GM12878 (cell line): ENCODE measurements around the gene ANGPTL2. TPM values are rescaled to one million over a fixed set of nuclear protein-coding genes. Genes with fewer than 3 reads are reported as not detected.

Experiments used
- BMI1 ChIP-seq: fragments of 450-650 bp; IDR thresholded peaks from 2 replicates; pipeline ENCODE4 v1.6.1; 2016; ENCODE audit warnings: mild to moderate bottlenecking, moderate library complexity, borderline replicate concordance
- CBFB ChIP-seq: IDR thresholded peaks from 2 replicates; pipeline ENCODE4 v1.6.1; 2016; ENCODE audit warnings: antibody characterized with exemption, low read depth
- EED ChIP-seq: sonication (generic); IDR thresholded peaks from 2 replicates; pipeline ENCODE4 v1.6.1; 2016; ENCODE audit warnings: antibody characterized with exemption, low read depth
- FOS ChIP-seq: IDR thresholded peaks from 3 replicates; pipeline ENCODE4 v1.6.1; 2011; ENCODE audit warnings: borderline replicate concordance; ENCODE audit not compliant: insufficient read length; ENCODE audit errors: extremely low read depth
- MTA2 ChIP-seq: fragments of 450-650 bp; IDR thresholded peaks from 2 replicates; pipeline ENCODE4 v1.6.1; 2016; ENCODE audit warnings: low read depth, mild to moderate bottlenecking, moderate library complexity
- MYC ChIP-seq: IDR thresholded peaks from 2 replicates; pipeline ENCODE4 v1.6.1; 2011; ENCODE audit warnings: mild to moderate bottlenecking, low read length, moderate library complexity, inconsistent platforms; ENCODE audit not compliant: insufficient read depth, insufficient replicate concordance, insufficient read length, severe bottlenecking
- USF2 ChIP-seq: IDR thresholded peaks from 2 replicates; pipeline ENCODE4 v1.6.1; 2011; ENCODE audit warnings: low read depth, low read length, improper control_type of control experiment, borderline replicate concordance
- polyA plus RNA-seq, 11 experiments: library from polyadenylated mRNA; depleted of rRNA in 4 of 11; unstranded in 6 of 11; stranded (reverse) in 5 of 11; fragments of >200 nt; fragmentation: Nextera tagmentation in 4 of 11; fragmentation: Illumina TruSeq in 1 of 11; extraction: Ambion mirVana in 4 of 11; extraction: Trizol in 1 of 11; gene quantifications; 1 replicate in 1 of 11; 2 replicates in 10 of 11; pipeline versions ENCODE4 v1.2.1 to v1.2.3, GENCODE V29; 2011 to 2016; ENCODE audit warnings: inconsistent platforms in 2 of 11, missing spikeins in 2 of 11, low read depth in 1 of 11
- total RNA-seq, 4 experiments: library from RNA; depleted of rRNA in 3 of 4; stranded (reverse); fragments of >200 nt in 3 of 4; fragmentation: Illumina TruSeq in 1 of 4; extraction: Trizol in 1 of 4; gene quantifications; 2 replicates each; pipeline versions ENCODE4 v1.2.1 to v1.2.3, GENCODE V29; 2013 to 2021
- TF ChIP-seq, protein P1 (sequence below): fragments of 450-650 bp; IDR thresholded peaks from 2 replicates; pipeline ENCODE4 v1.6.1; 2016; ENCODE audit warnings: mild to moderate bottlenecking
- TF ChIP-seq, protein P2 (sequence below): IDR thresholded peaks from 2 replicates; pipeline ENCODE4 v1.6.1; 2012; ENCODE audit warnings: improper control_type of control experiment, low read depth, low read length; ENCODE audit not compliant: insufficient replicate concordance

Gene ANGPTL2
- total and polyA plus RNA-seq, 10 of the 15 experiments (the other 5 are each of a cell fraction or from before 2014, with no cell fraction given), result 0.13 to 2.6 (median 0.82) TPM; not detected in 1

DNA sequence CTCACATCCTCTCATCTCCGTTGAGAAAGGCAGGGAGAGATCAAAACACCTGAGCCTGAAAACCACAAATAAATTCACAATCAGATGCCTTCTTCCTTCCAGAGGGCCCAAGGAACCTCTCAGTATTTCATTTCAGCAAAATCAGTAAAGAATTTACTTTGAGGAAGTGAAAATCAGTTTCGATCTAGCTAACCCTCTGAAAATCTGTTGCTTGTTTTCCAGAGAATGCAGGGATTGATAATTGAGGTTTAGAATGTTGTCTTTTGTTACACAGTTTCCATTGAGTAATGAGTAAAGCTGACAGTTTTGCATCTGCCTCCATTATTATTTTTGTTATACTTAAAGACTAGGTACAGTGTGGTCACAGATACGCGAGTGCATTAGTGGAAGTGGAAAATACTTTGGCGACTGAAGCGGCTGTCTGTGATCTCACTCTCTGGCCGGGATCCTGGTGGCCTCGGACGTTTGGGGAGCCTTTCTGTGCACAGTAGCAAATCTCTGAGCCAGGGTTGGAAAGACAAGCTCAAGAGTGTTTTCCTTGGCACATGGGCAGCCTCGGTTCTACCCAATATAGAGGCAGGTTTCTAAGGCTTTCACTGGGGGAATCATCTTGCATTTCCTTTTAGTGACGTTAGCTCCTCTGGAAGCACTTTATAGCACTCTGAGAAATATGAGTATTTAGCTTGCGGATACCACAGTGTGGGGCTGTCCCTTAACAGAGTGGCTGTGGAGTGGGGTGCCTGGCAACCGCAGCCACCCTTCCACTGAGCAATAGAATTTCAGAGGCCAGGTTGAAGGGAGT lies 32.2 kb upstream of the ANGPTL2 start (continued):
- no peak for TF ChIP-seq FOS
- peak; percentile 89; the same call in 1 of the 2 replicates for TF ChIP-seq MTA2
- no peak for TF ChIP-seq MYC
- peak; percentile 73; the same call in 1 of the 2 replicates for TF ChIP-seq BMI1
- peak; percentile 84 for TF ChIP-seq EED
- TF ChIP-seq, protein P1, sequence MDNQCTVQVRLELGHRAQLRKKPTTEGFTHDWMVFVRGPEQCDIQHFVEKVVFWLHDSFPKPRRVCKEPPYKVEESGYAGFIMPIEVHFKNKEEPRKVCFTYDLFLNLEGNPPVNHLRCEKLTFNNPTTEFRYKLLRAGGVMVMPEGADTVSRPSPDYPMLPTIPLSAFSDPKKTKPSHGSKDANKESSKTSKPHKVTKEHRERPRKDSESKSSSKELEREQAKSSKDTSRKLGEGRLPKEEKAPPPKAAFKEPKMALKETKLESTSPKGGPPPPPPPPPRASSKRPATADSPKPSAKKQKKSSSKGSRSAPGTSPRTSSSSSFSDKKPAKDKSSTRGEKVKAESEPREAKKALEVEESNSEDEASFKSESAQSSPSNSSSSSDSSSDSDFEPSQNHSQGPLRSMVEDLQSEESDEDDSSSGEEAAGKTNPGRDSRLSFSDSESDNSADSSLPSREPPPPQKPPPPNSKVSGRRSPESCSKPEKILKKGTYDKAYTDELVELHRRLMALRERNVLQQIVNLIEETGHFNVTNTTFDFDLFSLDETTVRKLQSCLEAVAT, result 0 out of 2 replicates have a peak, but pooled peaks have one; percentile 55
- no peak for TF ChIP-seq USF2
- peak; percentile 20; the same call in 1 of the 2 replicates for TF ChIP-seq CBFB
- TF ChIP-seq, protein P2, sequence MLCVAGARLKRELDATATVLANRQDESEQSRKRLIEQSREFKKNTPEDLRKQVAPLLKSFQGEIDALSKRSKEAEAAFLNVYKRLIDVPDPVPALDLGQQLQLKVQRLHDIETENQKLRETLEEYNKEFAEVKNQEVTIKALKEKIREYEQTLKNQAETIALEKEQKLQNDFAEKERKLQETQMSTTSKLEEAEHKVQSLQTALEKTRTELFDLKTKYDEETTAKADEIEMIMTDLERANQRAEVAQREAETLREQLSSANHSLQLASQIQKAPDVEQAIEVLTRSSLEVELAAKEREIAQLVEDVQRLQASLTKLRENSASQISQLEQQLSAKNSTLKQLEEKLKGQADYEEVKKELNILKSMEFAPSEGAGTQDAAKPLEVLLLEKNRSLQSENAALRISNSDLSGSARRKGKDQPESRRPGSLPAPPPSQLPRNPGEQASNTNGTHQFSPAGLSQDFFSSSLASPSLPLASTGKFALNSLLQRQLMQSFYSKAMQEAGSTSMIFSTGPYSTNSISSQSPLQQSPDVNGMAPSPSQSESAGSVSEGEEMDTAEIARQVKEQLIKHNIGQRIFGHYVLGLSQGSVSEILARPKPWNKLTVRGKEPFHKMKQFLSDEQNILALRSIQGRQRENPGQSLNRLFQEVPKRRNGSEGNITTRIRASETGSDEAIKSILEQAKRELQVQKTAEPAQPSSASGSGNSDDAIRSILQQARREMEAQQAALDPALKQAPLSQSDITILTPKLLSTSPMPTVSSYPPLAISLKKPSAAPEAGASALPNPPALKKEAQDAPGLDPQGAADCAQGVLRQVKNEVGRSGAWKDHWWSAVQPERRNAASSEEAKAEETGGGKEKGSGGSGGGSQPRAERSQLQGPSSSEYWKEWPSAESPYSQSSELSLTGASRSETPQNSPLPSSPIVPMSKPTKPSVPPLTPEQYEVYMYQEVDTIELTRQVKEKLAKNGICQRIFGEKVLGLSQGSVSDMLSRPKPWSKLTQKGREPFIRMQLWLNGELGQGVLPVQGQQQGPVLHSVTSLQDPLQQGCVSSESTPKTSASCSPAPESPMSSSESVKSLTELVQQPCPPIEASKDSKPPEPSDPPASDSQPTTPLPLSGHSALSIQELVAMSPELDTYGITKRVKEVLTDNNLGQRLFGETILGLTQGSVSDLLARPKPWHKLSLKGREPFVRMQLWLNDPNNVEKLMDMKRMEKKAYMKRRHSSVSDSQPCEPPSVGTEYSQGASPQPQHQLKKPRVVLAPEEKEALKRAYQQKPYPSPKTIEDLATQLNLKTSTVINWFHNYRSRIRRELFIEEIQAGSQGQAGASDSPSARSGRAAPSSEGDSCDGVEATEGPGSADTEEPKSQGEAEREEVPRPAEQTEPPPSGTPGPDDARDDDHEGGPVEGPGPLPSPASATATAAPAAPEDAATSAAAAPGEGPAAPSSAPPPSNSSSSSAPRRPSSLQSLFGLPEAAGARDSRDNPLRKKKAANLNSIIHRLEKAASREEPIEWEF, result peak; percentile 74
